GM12878 (cell line): ENCODE data around the gene FANCC. TPM values are rescaled to one million over a fixed set of nuclear protein-coding genes. Genes with fewer than 3 reads are reported as not detected.

Experiments used
- ATAC-seq: fragments of 200-7000 bp; cut with Tn5 transposase; 3 replicates; pipeline ENCODE4 v1.9.1; 2020; ENCODE audit warnings: mild to moderate bottlenecking, moderate library complexity
- BruUV-seq: library from RNA; stranded (reverse); fragments of 400-500 nt; replicated peaks from 2 replicates; lab custom pipeline; 2021; lab: Mats Ljungman, UMichigan
- CTCF ChIA-PET: fragments of 300-600 bp; sonication (Branson Sonifier 250); formaldehyde crosslinking; extraction: SDS; loops from one replicate; lab custom pipeline; 2021; ENCODE audit warnings: inconsistent platforms; lab: Yijun Ruan, JAX
- POLR2A ChIA-PET: fragments of 350-600 bp; formaldehyde crosslinking; extraction: SDS; loops from one replicate; lab custom pipeline; 2021; ENCODE audit warnings: inconsistent platforms; lab: Charles Lee
- RAD21 ChIA-PET: fragments of 300-600 bp; sonication (Branson Sonifier 250); formaldehyde crosslinking; loops from one replicate; lab custom pipeline; 2023; ENCODE audit warnings: antibody characterized with exemption; ENCODE audit not compliant: unreplicated experiment; lab: Charles Lee
- SMC1A ChIA-PET: fragments of 300-600 bp; sonication (Branson Sonifier 250); formaldehyde crosslinking; loops from one replicate; lab custom pipeline; 2023; ENCODE audit not compliant: unreplicated experiment, uncharacterized antibody; lab: Charles Lee
- DNase-seq: peaks from one replicate; pipeline ENCODE4 v3.0.0-alpha.2; 2011; ENCODE audit warnings: low read depth, low spot score
- FAIRE-seq: peaks from 3 replicates; lab custom pipeline; 2011; peaks lifted over from hg19 to GRCh38; lab: Jason Lieb, UNC
- H2AFZ ChIP-seq: 2 replicates; pipeline ENCODE4 v1.6.0; 2011; ENCODE audit warnings: low read depth, low read length, control low read depth; ENCODE audit not compliant: control insufficient read depth
- H3K27ac ChIP-seq: 2 replicates; pipeline ENCODE4 v1.5.1; 2011; ENCODE audit warnings: control low read depth; ENCODE audit not compliant: control insufficient read depth, insufficient read depth
- H3K27me3 ChIP-seq, 2 experiments: replicated peaks in 1 of 2; 2 replicates each; pipeline versions ENCODE4 v1.6.0 to v1.6.1; 2011; ENCODE audit warnings: low read length in 1 of 2; ENCODE audit not compliant: control insufficient read depth in 2 of 2, insufficient read depth in 2 of 2
- H3K36me3 ChIP-seq, 2 experiments: 2 replicates each; pipeline ENCODE4 v1.5.1; 2011; ENCODE audit warnings: low read length in 1 of 2; ENCODE audit not compliant: control insufficient read depth in 2 of 2, insufficient read depth in 2 of 2
- H3K4me1 ChIP-seq: 2 replicates; pipeline ENCODE4 v1.6.1; 2011; ENCODE audit warnings: mild to moderate bottlenecking, low read length, moderate library complexity, mixed read lengths; ENCODE audit not compliant: control insufficient read depth, insufficient read depth
- H3K4me2 ChIP-seq: 2 replicates; pipeline ENCODE4 v1.6.0; 2011; ENCODE audit warnings: control low read depth; ENCODE audit not compliant: control insufficient read depth, insufficient read depth
- H3K4me3 ChIP-seq: fragments of 200-600 bp; sonication (generic); 2 replicates; pipeline ENCODE4 v1.5.1; 2016
- H3K79me2 ChIP-seq: 2 replicates; pipeline ENCODE4 v1.6.0; 2011; ENCODE audit warnings: low read length; ENCODE audit not compliant: control insufficient read depth, insufficient read depth
- H3K9ac ChIP-seq: 2 replicates; pipeline ENCODE4 v1.8.0; 2011; ENCODE audit warnings: low read length, control low read depth, mixed read lengths; ENCODE audit not compliant: control insufficient read depth, insufficient read depth
- H3K9me3 ChIP-seq: replicated peaks from 3 replicates; pipeline ENCODE4 v1.5.1; 2011; ENCODE audit warnings: mild to moderate bottlenecking, low read length; ENCODE audit not compliant: control insufficient read depth, insufficient read depth
- H4K20me1 ChIP-seq: 2 replicates; pipeline ENCODE4 v1.6.0; 2011; ENCODE audit not compliant: control insufficient read depth, insufficient read depth
- ATF2 ChIP-seq: IDR thresholded peaks from 2 replicates; pipeline ENCODE4 v1.6.1; 2012; ENCODE audit warnings: low read length, inconsistent platforms
- CHD4 ChIP-seq: fragments of 200-600 bp; sonication (generic); IDR thresholded peaks from 2 replicates; pipeline ENCODE4 v1.6.1; 2016; ENCODE audit warnings: mild to moderate bottlenecking
- CTCF ChIP-seq, 3 experiments: IDR thresholded peaks in 2 of 3; conservative IDR thresholded peaks in 1 of 3; 2 replicates each; pipeline ENCODE4 v1.5.1; 2011; ENCODE audit warnings: low read depth in 3 of 3, low read length in 3 of 3, mild to moderate bottlenecking in 3 of 3, control low read depth in 2 of 3, moderate library complexity in 2 of 3, inconsistent platforms in 1 of 3, mixed read lengths in 1 of 3; ENCODE audit not compliant: control insufficient read depth in 2 of 3, insufficient read depth in 1 of 3; ENCODE audit errors: extremely low read depth in 1 of 3
- MAX ChIP-seq: IDR thresholded peaks from 2 replicates; pipeline ENCODE4 v1.6.1; 2012; ENCODE audit warnings: low read depth, low read length, improper control_type of control experiment
- PAX5 ChIP-seq: IDR thresholded peaks from 2 replicates; pipeline ENCODE4 v1.6.1; 2011; ENCODE audit warnings: low read depth, low read length, borderline replicate concordance
- RAD21 ChIP-seq: IDR thresholded peaks from 2 replicates; pipeline ENCODE4 v1.6.1; 2011; ENCODE audit warnings: mild to moderate bottlenecking, low read depth, low read length, moderate library complexity; ENCODE audit not compliant: insufficient read depth
- TCF7 ChIP-seq: IDR thresholded peaks from 2 replicates; pipeline ENCODE4 v1.6.1; 2014; ENCODE audit warnings: antibody characterized with exemption, borderline replicate concordance
- WGBS: methylation state at CpG from one replicate; pipeline ENCODE4 v1.1.6; 2016; ENCODE audit warnings: low lambda C conversion rate; ENCODE audit not compliant: insufficient replicate concordance, insufficient coverage; ENCODE audit errors: missing lambda C conversion rate; 5-methylcytosine and 5-hydroxymethylcytosine counted together
- in situ Hi-C: fragments of 300-500 bp; cut with MboI; formaldehyde crosslinking; loops from 9 replicates; pipeline ENCODE4 v1.14.3; 2018; ENCODE audit warnings: mixed read lengths
- intact Hi-C: fragments of 100-400 bp; cut with micrococcal nuclease; formaldehyde crosslinking; loops from one replicate; pipeline ENCODE4 v1.14.2; 2022; ENCODE audit not compliant: unreplicated experiment
- polyA plus RNA-seq, 11 experiments: library from polyadenylated mRNA; depleted of rRNA in 4 of 11; unstranded in 6 of 11; stranded (reverse) in 5 of 11; fragments of >200 nt; fragmentation: Nextera tagmentation in 4 of 11; fragmentation: Illumina TruSeq in 1 of 11; extraction: Ambion mirVana in 4 of 11; extraction: Trizol in 1 of 11; gene quantifications; 1 replicate in 1 of 11; 2 replicates in 10 of 11; pipeline versions ENCODE4 v1.2.1 to v1.2.3, GENCODE V29; 2011 to 2016; ENCODE audit warnings: inconsistent platforms in 2 of 11, missing spikeins in 2 of 11, low read depth in 1 of 11
- total RNA-seq, 4 experiments: library from RNA; depleted of rRNA in 3 of 4; stranded (reverse); fragments of >200 nt in 3 of 4; fragmentation: Illumina TruSeq in 1 of 4; extraction: Trizol in 1 of 4; gene quantifications; 2 replicates each; pipeline versions ENCODE4 v1.2.1 to v1.2.3, GENCODE V29; 2013 to 2021

Gene FANCC
- total and polyA plus RNA-seq, 10 of the 15 experiments (the other 5 are each of a cell fraction or from before 2014, with no cell fraction given), result 1.2 to 16.8 (median 10.5) TPM

GRCh38 chr9:95088421-95089161 is 228.9 kb downstream of the FANCC start (continued):
- TF ChIP-seq RAD21, result no peak
- TF ChIP-seq TCF7, result no peak

- H3K9ac ChIP-seq, result no peak overlapping the region
- no peaks in the 10 kb centered on the region for H3K27me3 ChIP-seq
- CTCF ChIA-PET, result interaction anchor here (1.4 to 1.6 kb wide), 2 partner anchors 44 to 407 kb away, joined by 4 read pairs; no protein-coding TSS in a partner anchor
- peaks cover 0 to 8% of the 10 kb centered on the region in 2 experiments; a peak in 2 of 4 replicates for H3K36me3 ChIP-seq
- RAD21 ChIA-PET, result no interaction called here
- no peaks in the 10 kb centered on the region; the same call in 1 of the 2 replicates for H3K4me1 ChIP-seq
- SMC1A ChIA-PET, result interaction anchor here (0.6 kb wide), 1 partner anchor 170 kb away, joined by 3 read pairs; no protein-coding TSS in a partner anchor
- WGBS, result 68% methylated on average over 9 of the region's 9 CpGs
- H3K79me2 ChIP-seq, result no peaks in the 10 kb centered on the region
- TF ChIP-seq CHD4 (no peak), ATF2 (no peak), PAX5 (no peak), MAX (no peak), CTCF (IDR thresholded peaks at IDR 0.05 in 2 of 3, conservative IDR thresholded peaks at IDR 0.05 in 1 of 3; ENCODE audit: control insufficient read depth in 2 of 3, extremely low read depth in 1 of 3, insufficient read depth in 1 of 3, low read depth in 3 of 3, low read length in 3 of 3) (0 out of 6 replicates have a peak, but pooled peaks of 1 of the 3 experiments have one; percentile 13), RAD21 (peak; percentile 10; the same call in 1 of the 2 replicates)
- TF ChIP-seq, all 136 proteins: peak for 2
- intact Hi-C loops (no loop called here), in situ Hi-C loops (no loop called here)
- DNase-seq, result no peak
- FAIRE-seq, result no peak
- no peaks in the 10 kb centered on the region for H3K9me3 ChIP-seq
- no peak overlapping the region for H2AFZ ChIP-seq
- peak; percentile 60 for ATAC-seq
- H3K27ac ChIP-seq, result no peak overlapping the region
- no peaks in the 10 kb centered on the region for H4K20me1 ChIP-seq
- POLR2A ChIA-PET, result no interaction called here
- no peak overlapping the region for H3K4me3 ChIP-seq
- no peak overlapping the region for H3K4me2 ChIP-seq
- no TSS peak for BruUV-seq
Measured at GRCh38 chr9:95087659-95088242, 229.8 kb downstream of the FANCC start.
